DOHH2 (cell line): ENCODE measurements around the gene KIAA1191.
"Not testable (repeated sequence)": the region's sequence is repeated elsewhere in the genome, so short reads cannot be mapped to it uniquely, and the experiment has no call there.

Experiments used
- H3F3A ChIP-seq: fragments of 200-600 bp; sonication (generic), shearing (Covaris generic); 2 replicates; pipeline ENCODE4 v1.6.0; 2016; ENCODE audit warnings: antibody characterized with exemption, mild to moderate bottlenecking; ENCODE audit not compliant: control insufficient read depth, insufficient read depth
- H3K27ac ChIP-seq: fragments of 200-600 bp; sonication (generic); 2 replicates; pipeline ENCODE4 v1.5.1; 2014; ENCODE audit warnings: low read depth, mild to moderate bottlenecking, low read length, moderate library complexity
- H3K27me3 ChIP-seq: fragments of 200-600 bp; sonication (generic); 2 replicates; pipeline ENCODE4 v1.6.1; 2014; ENCODE audit warnings: mild to moderate bottlenecking, low read length, mixed read lengths; ENCODE audit not compliant: control insufficient read depth
- H3K36me3 ChIP-seq: fragments of 200-600 bp; sonication (generic); 2 replicates; pipeline ENCODE4 v1.6.1; 2014; ENCODE audit warnings: mild to moderate bottlenecking, low read length, moderate library complexity, mixed read lengths; ENCODE audit not compliant: control insufficient read depth
- H3K4me1 ChIP-seq: fragments of 200-600 bp; sonication (generic); 2 replicates; pipeline ENCODE4 v1.6.1; 2014; ENCODE audit warnings: mild to moderate bottlenecking, low read length, mixed read lengths; ENCODE audit not compliant: control insufficient read depth
- H3K4me2 ChIP-seq: fragments of 200-600 bp; sonication (generic); 2 replicates; pipeline ENCODE4 v1.6.0; 2014; ENCODE audit warnings: mild to moderate bottlenecking, low read length, moderate library complexity
- H3K4me3 ChIP-seq: fragments of 200-600 bp; sonication (generic); 2 replicates; pipeline ENCODE4 v1.5.1; 2014; ENCODE audit warnings: mild to moderate bottlenecking, low read length, mixed read lengths
- H3K79me2 ChIP-seq: fragments of 200-600 bp; sonication (generic); 2 replicates; pipeline ENCODE4 v1.6.1; 2014; ENCODE audit warnings: mild to moderate bottlenecking, low read length, mixed read lengths; ENCODE audit not compliant: control insufficient read depth
- H3K9me2 ChIP-seq: fragments of 200-600 bp; sonication (generic); replicated peaks from 2 replicates; pipeline ENCODE4 v1.6.1; 2014; ENCODE audit warnings: mild to moderate bottlenecking, low read length, mixed read lengths; ENCODE audit not compliant: control insufficient read depth
- H3K9me3 ChIP-seq: fragments of 200-600 bp; sonication (generic); 2 replicates; pipeline ENCODE4 v1.6.1; 2014; ENCODE audit warnings: antibody characterized with exemption, low read length, mixed read lengths; ENCODE audit not compliant: control insufficient read depth, insufficient read depth
- H4K20me1 ChIP-seq: fragments of 200-600 bp; sonication (generic); 2 replicates; pipeline ENCODE4 v1.6.0; 2014; ENCODE audit warnings: low read depth, mild to moderate bottlenecking, antibody characterized with exemption, low read length, moderate library complexity; ENCODE audit not compliant: control insufficient read depth, insufficient read depth
- EZH2phosphoT487 ChIP-seq: fragments of 200-600 bp; sonication (generic); IDR thresholded peaks from 2 replicates; pipeline ENCODE4 v1.6.1; 2017; ENCODE audit warnings: borderline replicate concordance, mild to moderate bottlenecking, antibody characterized with exemption, low read length, moderate library complexity, mixed read lengths
- TF ChIP-seq, protein P1 (sequence below): fragments of 200-600 bp; sonication (generic); IDR thresholded peaks from one replicate; pipeline ENCODE4 v1.5.1; 2014; ENCODE audit warnings: antibody characterized with exemption, mild to moderate bottlenecking, low read depth, low read length; ENCODE audit not compliant: poor library complexity, severe bottlenecking

Gene KIAA1191

DNA sequence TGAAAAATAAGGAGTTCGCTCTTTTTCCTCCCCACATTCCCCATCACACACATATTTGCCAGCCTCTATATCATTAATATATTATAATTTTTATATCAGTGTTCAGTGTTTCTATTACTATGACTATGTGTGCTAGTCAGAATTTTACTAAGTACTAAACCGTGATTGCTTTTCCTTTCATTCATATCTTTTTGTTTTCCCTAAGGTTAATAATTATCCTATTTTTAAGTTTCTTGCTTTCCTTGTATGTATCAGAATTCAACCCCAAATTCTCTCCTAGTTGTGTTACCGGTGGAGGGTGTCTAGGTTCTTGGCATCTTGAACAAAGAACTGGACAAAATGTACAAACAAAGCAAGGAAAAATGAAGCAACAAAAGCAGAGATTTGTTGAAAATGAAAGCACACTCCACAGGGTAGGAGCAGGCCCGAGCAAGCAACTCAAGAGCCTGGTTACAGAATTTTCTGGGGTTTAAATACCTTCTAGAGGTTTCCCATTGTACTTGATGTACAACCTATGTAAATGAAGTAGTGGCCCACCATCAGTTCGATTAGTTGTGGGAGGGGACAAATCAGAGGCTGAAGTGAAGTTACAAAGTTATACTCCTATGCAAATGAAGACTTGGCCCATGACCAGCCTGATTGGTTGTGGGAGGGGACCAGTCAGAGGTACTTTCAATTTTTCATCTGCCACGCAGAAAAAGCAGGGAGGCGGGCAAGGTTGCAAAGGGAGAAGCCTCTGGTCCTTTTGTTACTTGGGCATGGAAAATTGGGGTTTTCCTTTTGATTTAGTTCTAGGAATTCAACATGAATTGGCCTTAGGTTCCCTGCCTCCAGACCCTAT is 43.8 kb downstream of the KIAA1191 start:
- Histone ChIP-seq H4K20me1 (no peaks in the 10 kb centered on the region), H3K4me1 (no peaks in the 10 kb centered on the region), H3K4me2 (no peak overlapping the region), H3K9me3 (no peaks in the 10 kb centered on the region), H3K79me2 (no peaks in the 10 kb centered on the region), H3K4me3 (no peak overlapping the region), H3F3A (no peaks in the 10 kb centered on the region), H3K36me3 (peaks cover 37% of the 10 kb centered on the region), H3K27ac (no peak overlapping the region), H3K27me3 (no peaks in the 10 kb centered on the region), H3K9me2 (no peaks in the 10 kb centered on the region)
- TF ChIP-seq, protein P1, sequence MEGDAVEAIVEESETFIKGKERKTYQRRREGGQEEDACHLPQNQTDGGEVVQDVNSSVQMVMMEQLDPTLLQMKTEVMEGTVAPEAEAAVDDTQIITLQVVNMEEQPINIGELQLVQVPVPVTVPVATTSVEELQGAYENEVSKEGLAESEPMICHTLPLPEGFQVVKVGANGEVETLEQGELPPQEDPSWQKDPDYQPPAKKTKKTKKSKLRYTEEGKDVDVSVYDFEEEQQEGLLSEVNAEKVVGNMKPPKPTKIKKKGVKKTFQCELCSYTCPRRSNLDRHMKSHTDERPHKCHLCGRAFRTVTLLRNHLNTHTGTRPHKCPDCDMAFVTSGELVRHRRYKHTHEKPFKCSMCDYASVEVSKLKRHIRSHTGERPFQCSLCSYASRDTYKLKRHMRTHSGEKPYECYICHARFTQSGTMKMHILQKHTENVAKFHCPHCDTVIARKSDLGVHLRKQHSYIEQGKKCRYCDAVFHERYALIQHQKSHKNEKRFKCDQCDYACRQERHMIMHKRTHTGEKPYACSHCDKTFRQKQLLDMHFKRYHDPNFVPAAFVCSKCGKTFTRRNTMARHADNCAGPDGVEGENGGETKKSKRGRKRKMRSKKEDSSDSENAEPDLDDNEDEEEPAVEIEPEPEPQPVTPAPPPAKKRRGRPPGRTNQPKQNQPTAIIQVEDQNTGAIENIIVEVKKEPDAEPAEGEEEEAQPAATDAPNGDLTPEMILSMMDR = no peak
- TF ChIP-seq EZH2phosphoT487 = no peak

DNA sequence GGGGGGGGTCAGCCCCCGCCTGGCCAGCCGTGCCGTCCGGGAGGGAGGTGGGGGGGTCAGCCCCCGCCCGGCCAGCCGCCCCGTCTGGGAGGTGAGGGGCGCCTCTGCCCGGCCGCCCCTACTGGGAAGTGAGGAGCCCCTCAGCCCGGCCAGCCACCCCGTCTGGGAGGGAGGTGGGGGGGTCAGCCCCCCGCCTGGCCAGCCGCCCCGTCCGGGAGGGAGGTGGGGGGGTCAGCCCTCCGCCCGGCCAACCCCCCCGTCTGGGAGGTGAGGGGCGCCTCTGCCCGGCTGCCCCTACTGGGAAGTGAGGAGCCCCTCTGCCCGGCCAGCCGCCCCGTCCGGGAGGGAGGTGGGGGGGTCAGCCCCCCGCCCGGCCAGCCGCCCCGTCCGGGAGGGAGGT is 56.2 kb downstream of the KIAA1191 start:
- H3K4me1 ChIP-seq, H3K79me2 ChIP-seq, H3F3A ChIP-seq, H3K27ac ChIP-seq, H3K9me3 ChIP-seq, H3K9me2 ChIP-seq, H3K4me3 ChIP-seq, H3K27me3 ChIP-seq, H3K4me2 ChIP-seq, H4K20me1 ChIP-seq: not testable (repeated sequence)
- peaks cover 26% of the 10 kb centered on the region for H3K36me3 ChIP-seq
